H4 (cell line): ENCODE results near the gene SERGEF. TPM values are rescaled to one million over a fixed set of nuclear protein-coding genes. Genes with fewer than 3 reads are reported as not detected.
"Not testable (repeated sequence)": the region's sequence is repeated elsewhere in the genome, so short reads cannot be mapped to it uniquely, and the experiment has no call there.

ENCODE experiments used
- DNase-seq: peaks from one replicate; pipeline ENCODE4 v3.0.0-alpha.2; 2015; ENCODE audit warnings: low spot score
- total RNA-seq: library from RNA; depleted of rRNA; stranded (reverse); fragments of >200 nt; shearing (Covaris generic); gene quantifications from 2 replicates; pipeline ENCODE4 v1.2.3, GENCODE V29; 2014

Gene SERGEF
- total RNA-seq, 1 experiment from 2014 or later: 42.8 TPM

GRCh38 chr11:17907046-17907445 is 105.8 kb downstream of the SERGEF start:
- no peak for DNase-seq

- DNase-seq: no peak
Measured at GRCh38 chr11:17906436-17906835, 106.4 kb downstream of the SERGEF start.

GRCh38 chr11:17905477-17905876 is 107.4 kb downstream of the SERGEF start:
- no peak for DNase-seq

- no peak for DNase-seq
Measured at GRCh38 chr11:17901481-17901880, 111.4 kb downstream of the SERGEF start.

- DNase-seq: no peak
Measured at GRCh38 chr11:17898782-17899181, 114.1 kb downstream of the SERGEF start.

GRCh38 chr11:17898071-17898470 is 114.8 kb downstream of the SERGEF start:
- no peak for DNase-seq

GRCh38 chr11:17897495-17897894 is 115.4 kb downstream of the SERGEF start:
- DNase-seq: no peak

GRCh38 chr11:17896496-17897151 is 116.2 kb downstream of the SERGEF start:
- not testable (repeated sequence) for DNase-seq

GRCh38 chr11:17894929-17895658 is 117.8 kb downstream of the SERGEF start:
- DNase-seq: no peak

- no peak for DNase-seq
Measured at GRCh38 chr11:17892409-17892808, 120.4 kb downstream of the SERGEF start.

GRCh38 chr11:17890325-17890724 is 122.5 kb downstream of the SERGEF start:
- no peak for DNase-seq

- no peak for DNase-seq
Measured at GRCh38 chr11:17887779-17888178, 125.1 kb downstream of the SERGEF start.

GRCh38 chr11:17883946-17884345 is 128.9 kb downstream of the SERGEF start:
- DNase-seq: no peak

GRCh38 chr11:17883057-17883456 is 129.8 kb downstream of the SERGEF start:
- no peak for DNase-seq

- DNase-seq: no peak
Measured at GRCh38 chr11:17878743-17879142, 134.1 kb downstream of the SERGEF start.

GRCh38 chr11:17877886-17878285 is 135.0 kb downstream of the SERGEF start:
- no peak for DNase-seq

GRCh38 chr11:17876827-17877226 is 136.0 kb downstream of the SERGEF start:
- DNase-seq: no peak

GRCh38 chr11:17875891-17876290 is 137.0 kb downstream of the SERGEF start:
- DNase-seq: no peak

GRCh38 chr11:17873586-17873985 is 139.3 kb downstream of the SERGEF start:
- DNase-seq: no peak

- DNase-seq: not testable (repeated sequence)
Measured at GRCh38 chr11:17868398-17868797, 144.4 kb downstream of the SERGEF start.

GRCh38 chr11:17867341-17867740 is 145.5 kb downstream of the SERGEF start:
- no peak for DNase-seq

GRCh38 chr11:17865765-17866428 is 146.9 kb downstream of the SERGEF start:
- no peak for DNase-seq

GRCh38 chr11:17864478-17864941 is 148.3 kb downstream of the SERGEF start:
- DNase-seq: no peak
